ENCODE measurements around the gene FOXO1. TPM values are rescaled to one million over a fixed set of nuclear protein-coding genes. Genes with fewer than 3 reads are reported as not detected.

The FOXO1 gene
- total and polyA plus RNA-seq, 9 of the 15 experiments (the other 6 are each of a cell fraction or from before 2014, with no cell fraction given), result 0.04 to 0.73 (median 0.20) TPM

- TF ChIP-seq REST (IDR thresholded peaks at IDR 0.05; ENCODE audit: borderline replicate concordance), result no peak
- TF ChIP-seq REST (CRISPR knock-in tag; IDR thresholded peaks at IDR 0.05; ENCODE audit: low read depth), result no peak
- no peak for TF ChIP-seq SNIP1 (IDR thresholded peaks at IDR 0.05; ENCODE audit: low read depth)
- TF ChIP-seq IRF9 (tag; IDR thresholded peaks at IDR 0.05), result no peak
- no peak for TF ChIP-seq CHD1 (IDR thresholded peaks at IDR 0.05; ENCODE audit: low read length)
- TF ChIP-seq TAF9B (IDR thresholded peaks at IDR 0.05; ENCODE audit: partially characterized antibody), result no peak
- no peak for TF ChIP-seq SRSF9 (IDR thresholded peaks at IDR 0.05; ENCODE audit: borderline replicate concordance, low read depth, low read length)
- TF ChIP-seq MIER1 (IDR thresholded peaks at IDR 0.05; ENCODE audit: low read depth), result no peak
- TF ChIP-seq MCM3 (IDR thresholded peaks at IDR 0.05), result no peak
- TF ChIP-seq TBP (optimal IDR thresholded peaks at IDR 0.05; ENCODE audit: low read depth, low read length), result no peak
- no peak for TF ChIP-seq KAT2B (IDR thresholded peaks at IDR 0.05; ENCODE audit: low read depth, low read length)
- TF ChIP-seq SMAD4 (CRISPR knock-in tag; conservative IDR thresholded peaks at IDR 0.05), result no peak
- no peak for TF ChIP-seq NFYB (IDR thresholded peaks at IDR 0.05; ENCODE audit: extremely low read depth, insufficient read length)
Measured at GRCh38 chr13:40622761-40623160, 43.7 kb downstream of the FOXO1 start (continued).
